SHP77 treated with DMSO at 0.1 percent for 48 hours (cell line): ENCODE results near the gene RAB39B.
"Not testable (repeated sequence)": the region's sequence is repeated elsewhere in the genome, so short reads cannot be mapped to it uniquely, and the experiment has no call there.

Experiments used
- DNase-seq: peaks from one replicate; lab custom pipeline; 2025; lab: John Stamatoyannopoulos, UW

The RAB39B gene, protein sequence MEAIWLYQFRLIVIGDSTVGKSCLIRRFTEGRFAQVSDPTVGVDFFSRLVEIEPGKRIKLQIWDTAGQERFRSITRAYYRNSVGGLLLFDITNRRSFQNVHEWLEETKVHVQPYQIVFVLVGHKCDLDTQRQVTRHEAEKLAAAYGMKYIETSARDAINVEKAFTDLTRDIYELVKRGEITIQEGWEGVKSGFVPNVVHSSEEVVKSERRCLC

DNA sequence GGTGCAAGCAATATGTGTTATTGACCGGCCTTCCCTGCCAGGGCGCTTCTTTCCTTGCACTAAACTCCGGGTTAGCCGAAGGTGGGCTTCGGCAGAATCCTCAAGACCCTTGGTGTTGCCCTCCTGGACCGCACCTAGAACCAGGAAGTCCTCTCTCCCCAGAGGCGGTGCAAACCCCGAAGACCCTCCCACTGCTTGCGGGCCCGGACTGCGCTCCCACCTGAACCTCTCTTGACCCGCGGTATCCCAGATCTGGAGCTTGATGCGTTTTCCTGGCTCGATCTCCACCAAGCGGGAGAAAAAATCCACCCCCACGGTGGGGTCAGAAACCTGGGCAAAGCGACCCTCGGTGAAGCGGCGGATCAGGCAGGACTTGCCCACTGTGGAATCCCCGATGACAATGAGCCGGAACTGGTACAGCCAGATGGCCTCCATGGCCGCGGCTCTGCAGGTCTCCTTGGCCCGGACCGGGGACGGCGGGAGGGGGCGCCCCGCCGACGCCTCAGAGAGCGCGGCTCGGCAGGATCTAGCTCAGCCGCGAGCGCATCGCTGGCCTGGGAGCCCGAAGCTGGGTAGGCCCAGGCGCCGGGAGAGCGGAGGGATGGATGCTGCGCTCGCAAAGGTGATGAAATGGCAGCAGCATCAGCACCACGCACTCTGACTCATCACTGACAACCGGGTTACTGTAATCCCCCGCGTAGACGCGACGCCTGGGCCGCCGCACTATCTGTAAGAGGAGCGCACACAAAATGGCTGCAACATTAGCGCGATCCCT lies at the start of gene RAB39B:
RAB39B (minus strand) TSS at position 638 of the 775 bp plus-strand sequence; CDS start at position 435, 203 bp downstream.
- peak; percentile 26 for DNase-seq

DNA sequence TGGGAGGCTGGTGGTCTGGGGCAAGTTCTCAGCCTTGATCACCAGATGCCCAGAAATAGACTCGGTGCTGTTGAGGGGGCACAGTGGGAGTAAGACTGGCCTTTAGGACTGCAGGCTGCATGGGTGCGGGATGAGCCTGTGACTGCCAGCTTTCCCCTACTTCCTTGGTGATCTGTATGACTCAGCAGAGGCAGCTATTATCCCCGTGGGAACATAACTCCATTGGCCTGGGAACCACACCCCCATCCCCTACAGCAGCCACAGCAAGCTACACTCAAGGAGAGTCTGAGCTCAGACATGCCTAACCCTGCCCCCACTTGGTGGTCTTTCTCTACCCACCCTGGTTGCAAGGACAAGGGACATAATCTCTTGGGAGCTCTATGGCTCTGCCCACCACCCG lies 49.5 kb upstream of the RAB39B start:
- no peak for DNase-seq

DNA sequence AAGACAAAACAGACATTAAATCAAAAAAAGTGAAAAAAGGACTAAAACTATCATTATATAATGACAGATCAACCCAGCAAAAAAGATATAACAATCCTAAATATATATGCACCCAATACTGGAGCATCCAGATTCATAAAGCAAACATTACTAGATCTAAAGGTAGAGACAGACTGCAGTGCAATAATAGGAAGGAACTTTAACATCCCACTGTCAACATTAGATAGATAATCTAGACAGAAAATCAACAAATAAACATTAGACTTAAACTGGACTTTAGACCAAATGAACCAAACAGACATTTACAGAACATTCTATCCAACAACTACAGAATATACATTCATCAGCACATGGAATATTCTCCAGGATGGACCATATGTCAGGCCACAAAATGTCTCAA lies 29.5 kb upstream of the RAB39B start:
- DNase-seq = no peak

DNA sequence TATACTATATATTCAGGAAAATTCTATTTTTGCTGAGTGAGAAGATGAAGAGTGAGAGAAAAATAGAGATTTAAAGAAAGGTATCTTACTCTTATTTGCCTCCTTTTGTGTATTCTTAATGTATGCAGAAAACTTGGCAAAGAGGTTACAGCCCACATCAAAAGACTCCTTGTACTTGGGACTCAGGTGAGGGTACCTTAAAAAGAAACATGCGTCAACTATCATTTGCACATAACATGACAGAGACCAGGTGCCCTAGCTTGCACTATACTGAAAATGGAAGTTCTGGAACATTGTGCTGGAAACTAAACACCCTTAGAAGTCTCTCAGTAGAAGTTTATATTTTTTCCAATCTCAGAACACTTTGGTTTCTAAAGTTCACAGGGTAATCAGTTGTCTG lies 15.6 kb upstream of the RAB39B start:
- DNase-seq = no peak

DNA sequence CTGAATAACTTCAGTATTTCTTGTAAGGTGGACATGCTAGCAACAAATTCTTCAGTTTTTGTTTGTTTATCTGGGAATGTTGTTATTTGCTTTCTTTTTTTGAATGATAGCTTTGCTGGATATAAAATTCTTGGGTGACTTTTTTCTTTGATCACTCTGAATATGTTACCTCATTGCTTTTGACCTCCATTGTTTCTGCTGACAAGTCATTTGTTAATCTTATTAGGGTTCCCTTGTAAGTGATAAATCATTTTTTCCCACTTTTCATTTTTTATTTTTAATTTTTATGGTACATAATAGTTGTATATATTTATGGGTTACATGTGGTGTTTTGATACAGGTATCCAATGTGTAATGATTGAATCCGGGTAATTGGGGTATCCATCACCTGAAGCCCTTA lies 6.7 kb upstream of the RAB39B start:
- no peak for DNase-seq

DNA sequence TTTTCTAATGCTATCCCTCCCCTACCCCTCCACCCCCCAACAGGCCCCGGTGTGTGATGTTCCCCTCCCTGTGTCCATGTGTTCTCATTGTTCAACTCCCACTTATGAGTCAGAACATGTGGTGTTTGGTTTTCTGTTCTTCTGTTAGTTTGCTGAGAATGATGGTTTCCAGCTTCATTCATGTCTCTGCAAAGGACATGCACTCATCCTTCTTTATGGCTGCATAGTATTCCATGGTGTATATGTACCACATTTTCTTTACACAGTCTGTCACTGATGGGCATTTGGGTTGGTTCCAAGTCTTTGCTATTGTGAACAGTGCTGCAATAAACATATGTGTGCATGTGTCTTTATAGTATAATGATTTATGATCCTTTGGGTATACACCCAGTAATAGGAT lies 3.7 kb upstream of the RAB39B start:
- not testable (repeated sequence) for DNase-seq

DNA sequence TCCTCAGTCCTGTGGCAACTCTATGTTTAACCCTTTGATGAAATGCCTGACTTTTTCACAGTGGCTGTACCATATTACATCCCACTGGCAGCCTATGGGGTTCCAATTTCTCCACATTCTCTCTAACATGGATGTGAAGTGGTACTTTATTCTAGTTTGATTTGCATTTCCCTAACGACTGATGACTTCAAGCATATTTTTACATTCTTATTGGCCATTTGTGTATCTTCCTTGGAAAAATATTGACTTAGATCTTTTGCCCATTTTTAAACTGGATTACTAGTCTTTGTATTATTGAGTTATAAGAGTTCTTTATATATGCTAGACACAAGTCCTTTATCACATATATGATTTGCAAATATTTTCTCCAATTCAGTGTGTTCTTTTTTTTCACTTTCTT lies 2.1 kb upstream of the RAB39B start:
- no peak for DNase-seq

DNA sequence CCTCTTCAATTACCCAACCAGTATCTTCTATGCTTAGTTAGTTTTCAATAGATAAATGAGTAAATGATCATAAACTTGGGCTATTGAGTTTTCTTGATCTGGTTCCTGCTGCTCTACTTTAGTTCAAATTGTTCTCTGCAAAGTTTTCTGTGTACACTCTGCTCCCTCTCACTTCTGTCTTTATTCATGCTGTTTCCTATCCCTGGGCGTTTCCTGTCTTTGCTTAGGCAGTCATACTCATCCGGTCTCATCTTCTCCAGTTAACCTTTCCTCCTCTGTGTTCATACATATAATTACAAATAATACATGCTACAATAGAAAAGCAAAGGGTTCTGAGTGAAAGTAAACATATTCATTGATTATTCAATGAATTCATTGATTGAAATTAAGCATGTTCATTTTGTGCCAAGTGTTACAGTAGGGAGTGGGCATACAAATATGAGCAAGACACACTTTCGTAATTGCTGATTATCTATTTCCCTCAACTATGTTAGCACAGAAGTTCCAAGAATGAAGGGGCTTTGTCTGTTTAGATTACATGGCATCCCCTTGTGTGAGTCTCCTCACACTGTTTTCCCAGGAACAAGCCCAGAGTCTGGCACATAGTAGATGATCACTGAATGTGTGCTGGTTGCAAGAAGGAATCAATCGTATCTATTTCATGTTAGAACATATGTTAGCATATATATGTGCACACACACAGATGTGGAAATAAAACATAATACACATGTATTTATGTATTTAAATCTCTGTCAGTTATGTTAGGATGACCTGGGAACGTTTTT lies 1.1 kb downstream of the RAB39B start:
- DNase-seq = no peak

DNA sequence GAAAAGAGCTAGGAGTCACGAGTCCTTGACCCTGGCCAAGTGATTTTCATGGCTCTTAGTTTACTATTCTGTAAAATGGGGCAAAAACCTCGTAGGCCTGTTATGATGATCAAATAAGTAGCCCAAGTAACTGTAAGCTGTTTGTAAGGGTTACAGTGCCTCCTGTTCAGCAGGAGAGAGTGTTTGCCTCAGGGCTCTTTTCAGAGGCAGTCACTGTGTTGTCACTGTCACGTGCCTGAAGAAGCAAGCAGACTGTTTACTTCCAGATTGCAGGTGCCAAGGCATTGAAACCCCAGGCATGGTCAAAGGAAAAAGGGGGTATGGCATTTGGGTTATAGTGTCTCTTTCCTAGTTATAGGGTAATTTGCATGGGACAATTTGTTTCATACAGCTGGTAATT lies 4.5 kb downstream of the RAB39B start:
- no peak for DNase-seq

DNA sequence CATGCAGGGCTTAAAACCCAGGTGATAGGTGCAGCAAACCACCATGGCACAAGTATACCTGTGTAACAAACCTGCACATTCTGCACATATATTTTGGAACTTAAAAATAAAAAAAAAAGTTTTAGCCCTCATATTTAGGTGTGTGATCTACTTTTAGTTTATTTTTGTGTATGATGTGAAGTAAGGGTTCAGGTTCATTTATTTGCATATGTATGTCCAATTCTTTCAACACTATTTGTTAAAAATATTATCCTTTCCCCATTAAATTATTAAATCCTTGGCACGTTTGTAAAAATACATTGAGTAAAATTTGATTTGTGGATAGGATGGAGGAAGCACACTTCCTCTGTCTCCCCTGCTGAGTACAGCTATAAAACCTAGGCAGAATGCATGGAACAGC lies 12.9 kb downstream of the RAB39B start:
- DNase-seq = no peak

DNA sequence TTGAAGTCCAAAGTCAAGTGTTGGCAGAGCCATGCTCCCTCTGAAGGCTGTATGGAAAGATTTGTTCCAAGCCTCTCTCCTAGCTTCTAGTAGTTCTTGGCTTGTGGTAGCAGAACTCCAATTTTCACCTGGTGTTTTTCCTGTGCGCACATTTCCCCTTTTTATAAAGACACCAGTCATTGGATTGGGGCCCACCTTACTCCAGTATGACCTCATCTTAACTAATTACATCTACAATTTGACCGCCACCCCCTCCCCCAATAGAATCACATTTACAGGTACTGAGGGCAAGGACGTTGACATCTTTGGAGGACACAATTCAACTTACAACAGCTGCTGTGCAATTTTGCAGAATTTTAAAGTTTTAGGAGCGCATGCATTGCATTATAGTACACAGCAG lies 16.8 kb downstream of the RAB39B start:
- DNase-seq = no peak

DNA sequence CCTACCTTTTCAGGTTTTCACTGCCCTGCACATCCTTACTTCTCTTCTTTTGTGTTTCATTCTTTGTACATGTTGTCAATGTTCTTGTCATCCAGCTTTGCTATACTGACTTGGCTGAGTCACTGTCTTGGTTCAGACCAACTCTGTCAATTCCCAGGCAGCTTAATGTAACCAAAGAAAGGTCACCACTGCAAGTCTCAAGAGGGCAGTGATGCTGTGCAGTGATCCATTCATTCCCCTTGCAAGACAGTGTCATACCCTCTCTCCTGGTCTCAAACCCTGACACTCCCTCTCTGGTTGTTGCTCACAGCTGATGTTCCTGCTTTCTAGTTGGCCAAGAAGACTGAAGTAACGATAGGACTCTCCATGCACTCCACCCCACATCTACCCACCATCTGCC lies 17.5 kb downstream of the RAB39B start:
- DNase-seq = no peak

DNA sequence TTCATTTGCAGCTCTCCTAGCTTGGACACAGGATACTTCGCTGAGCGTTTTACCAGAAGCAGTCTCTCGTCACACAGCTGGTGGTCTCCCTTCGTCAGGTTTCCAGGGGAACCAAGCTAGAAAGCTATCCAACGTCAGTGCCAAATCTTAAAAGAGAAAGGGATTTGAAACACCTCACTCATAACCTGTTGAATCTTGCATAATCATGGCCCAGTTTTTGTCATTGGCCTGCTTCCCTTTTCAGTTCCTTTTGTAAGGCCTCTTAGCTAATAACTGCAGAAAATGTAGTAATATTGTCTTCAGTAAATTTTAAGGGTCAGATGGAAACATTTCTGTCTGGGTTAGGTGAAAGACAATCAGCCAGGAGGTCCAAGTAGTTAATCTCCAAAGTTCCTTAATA lies 22.0 kb downstream of the RAB39B start:
- DNase-seq = no peak

DNA sequence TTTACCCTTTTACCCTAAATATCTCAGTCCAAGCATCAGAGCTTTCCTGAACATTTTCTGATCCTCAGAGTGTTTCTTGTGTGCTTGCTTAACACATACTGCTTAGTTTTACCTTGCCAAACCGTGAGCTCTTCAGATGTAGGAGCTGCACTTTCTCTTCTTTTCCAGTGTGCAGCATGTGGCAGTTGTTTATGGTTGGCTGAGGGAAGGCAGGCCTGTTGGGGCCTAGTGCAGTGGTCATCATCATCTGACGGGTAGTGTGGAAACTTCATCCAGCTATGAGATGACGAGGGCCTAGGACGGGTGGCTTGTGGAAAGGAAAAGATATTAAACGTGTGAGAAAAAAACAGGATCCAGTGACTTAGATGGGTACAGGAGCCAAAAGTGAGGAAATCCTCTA lies 26.6 kb downstream of the RAB39B start:
- no peak for DNase-seq

DNA sequence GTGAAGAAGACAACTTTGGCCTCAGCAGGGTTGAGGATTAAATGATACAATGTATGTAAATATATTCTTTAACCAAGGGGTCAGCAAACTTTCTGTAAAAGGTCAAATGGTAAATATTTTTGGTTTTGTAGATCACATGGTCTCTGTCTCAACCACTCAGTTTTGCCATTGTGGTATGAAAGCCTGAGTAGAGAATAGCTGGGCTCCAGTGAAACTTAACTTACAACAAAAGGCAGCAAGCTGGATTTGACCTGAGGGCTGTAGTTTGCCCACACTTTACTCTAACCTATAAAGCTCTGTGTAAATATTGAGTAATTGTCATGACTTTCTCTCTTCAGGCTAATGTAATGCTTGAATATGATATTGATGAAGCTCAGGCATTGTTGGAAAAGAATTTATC lies 28.4 kb downstream of the RAB39B start:
- no peak for DNase-seq

DNA sequence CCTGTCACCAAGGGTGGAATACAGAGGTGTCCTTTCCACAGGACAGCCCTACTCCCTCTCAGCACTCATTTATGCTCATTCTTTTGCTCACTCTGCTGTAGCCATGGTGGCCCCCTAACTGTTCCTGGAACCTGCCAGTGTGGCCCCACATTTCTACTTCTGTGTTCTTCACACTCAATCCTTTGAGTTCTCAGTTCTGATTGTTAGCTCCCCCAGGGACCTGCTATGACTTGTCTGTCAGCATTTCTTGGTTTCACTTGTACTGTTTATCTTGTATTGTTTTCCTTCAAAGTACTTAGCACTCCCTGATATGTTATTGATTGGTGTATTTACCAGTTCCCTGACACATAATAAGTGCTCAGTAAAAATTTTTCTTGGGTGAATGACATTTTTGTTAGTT lies 33.1 kb downstream of the RAB39B start:
- DNase-seq = no peak

DNA sequence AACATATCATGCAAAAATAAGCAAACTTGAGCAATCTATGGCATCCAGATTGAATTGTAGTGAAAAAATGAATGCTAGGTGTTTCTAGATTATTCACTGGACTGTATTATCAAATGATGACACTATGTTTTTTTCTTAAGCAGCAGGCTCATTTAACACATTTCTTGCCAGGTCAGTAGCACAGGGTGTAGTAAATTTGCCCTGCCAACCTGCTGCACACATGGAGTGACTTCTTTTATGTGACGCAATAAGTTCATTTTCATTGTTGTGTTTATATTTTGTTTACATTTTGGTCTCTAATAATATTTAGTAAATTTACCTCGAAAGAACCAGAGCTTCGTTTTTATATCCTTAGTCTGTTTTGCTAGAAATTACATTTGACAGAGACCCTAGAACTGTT lies 38.5 kb downstream of the RAB39B start:
- DNase-seq = no peak

DNA sequence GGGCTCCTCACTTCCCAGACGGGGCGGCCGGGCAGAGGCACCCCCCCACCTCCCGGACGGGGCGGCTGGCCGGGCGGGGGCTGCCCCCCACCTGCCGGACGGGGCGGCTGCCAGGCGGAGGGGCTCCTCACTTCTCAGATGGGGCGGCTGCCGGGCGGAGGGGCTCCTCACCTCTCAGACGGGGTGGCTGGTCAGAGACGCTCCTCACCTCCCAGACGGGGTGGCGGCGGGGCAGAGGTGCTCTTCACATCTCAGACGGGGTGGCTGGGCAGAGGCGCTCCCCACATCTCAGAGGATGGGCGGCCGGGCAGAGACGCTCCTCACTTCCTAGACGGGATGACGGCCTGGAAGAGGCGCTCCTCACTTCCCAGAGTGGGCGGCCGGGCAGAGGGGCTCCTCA lies 40.5 kb downstream of the RAB39B start:
- DNase-seq = not testable (repeated sequence)

DNA sequence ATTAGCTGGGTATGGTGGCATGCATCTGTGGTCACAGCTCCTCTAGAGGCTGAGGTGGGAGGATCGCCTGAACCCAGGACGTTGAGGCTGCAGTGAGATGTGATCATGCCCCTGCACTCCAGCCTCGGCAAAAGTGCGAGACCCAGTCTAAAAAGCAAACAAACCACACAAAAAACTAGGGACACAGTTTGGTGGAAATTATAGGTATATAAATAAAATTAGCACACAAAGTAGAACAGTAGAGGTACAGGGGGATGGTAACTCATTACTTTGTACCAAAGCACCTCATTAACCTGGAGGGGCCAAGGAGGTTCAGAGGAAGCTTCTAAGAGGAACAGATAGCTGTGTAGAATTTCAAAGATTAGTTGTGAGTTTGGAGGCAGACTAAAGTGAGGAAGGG lies 42.9 kb downstream of the RAB39B start:
- DNase-seq = no peak

DNA sequence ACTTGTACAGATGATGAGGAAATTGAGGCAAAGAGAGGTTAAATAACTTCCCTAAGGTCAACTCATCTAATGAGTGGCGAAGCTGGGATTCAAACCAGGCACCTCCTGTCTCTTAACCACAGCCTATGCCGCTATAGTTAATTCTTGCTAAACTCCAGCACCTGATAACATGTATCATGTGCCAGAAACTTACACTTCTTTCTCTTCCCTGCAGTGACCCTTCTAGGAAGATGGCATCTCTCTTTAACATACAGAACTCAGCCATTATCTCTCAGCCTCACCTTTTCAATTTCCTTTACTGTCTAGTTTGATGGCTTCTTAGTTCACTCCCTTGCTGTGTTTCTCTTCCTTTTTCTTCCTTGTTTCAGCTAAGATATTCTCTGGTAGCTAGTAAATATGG lies 45.5 kb downstream of the RAB39B start:
- DNase-seq = no peak

DNA sequence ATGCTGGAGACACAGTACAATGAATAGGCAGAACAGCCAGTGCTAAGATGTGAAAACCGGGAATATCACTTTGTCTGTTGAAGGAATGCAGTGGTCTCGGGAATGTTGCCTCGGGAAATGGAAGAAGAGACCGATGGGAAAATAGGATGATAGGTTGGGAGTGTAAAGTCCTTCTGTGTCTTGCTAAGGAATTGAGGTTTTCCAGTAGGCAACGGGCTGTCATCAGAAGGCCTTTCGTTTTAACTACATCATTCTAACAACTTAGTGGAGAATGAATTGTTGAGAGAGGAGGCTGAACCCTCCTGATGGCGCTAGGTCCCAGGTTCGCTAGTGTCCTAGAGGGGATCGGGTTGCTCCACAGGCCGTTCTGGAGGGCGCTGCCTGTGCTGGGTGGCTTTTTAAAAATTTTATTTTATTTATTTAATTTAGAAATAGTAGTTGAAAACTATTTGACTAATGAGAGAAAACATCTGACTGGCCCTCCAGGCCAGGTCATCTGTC lies 47.3 kb downstream of the RAB39B start:
- no peak for DNase-seq

DNA sequence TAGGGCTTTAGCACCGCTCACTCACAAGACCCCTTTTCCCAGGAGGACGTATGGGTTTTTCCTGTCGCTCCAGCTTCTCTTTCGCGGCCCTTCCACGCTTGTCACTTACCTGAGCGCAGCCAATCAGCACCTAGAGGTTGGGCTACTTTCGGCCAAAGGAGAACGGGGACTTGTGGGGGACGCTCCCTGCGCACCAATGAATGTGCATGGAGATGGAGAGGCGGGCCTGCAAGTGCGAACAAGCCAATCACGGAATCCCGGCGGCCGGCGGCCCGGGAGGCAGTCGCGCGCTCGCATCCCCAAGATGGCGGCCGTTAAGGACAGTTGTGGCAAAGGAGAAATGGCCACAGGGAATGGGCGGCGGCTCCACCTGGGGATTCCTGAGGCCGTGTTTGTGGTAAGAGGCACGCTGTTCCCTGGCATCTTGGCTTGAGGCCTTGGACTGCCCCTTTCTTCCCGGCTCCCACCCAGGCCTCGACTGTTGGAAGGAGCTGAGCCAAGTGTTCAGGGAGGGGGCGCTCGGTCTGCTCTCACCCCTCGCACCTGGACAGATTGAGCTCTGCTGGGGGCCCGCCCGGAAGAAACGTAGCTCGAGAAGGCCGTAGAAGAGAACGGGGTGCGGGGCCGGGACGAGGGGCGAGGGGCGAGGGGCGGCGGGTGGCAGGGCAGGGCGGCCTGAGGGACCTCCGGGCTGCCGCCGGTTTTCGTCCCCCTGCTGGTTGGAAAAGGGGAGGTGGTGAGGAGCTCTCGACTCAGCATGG lies 47.9 kb downstream of the RAB39B start, which contains the start of gene VBP1:
VBP1 (plus strand) TSS at position 282 of the 761 bp plus-strand sequence; CDS start at position 305, 23 bp downstream.
- DNase-seq = peak; percentile 71
